Measurements from ENCODE around the gene FGF5.
"Not testable (repeated sequence)": the region's sequence is repeated elsewhere in the genome, so short reads cannot be mapped to it uniquely, and the experiment has no call there.

FGF5 gene

GRCh38 chr4:80307774-80308465 is 41.5 kb downstream of the FGF5 start:
- peak; percentile 79 for DNase-seq (ENCODE audit: low read depth)
- peak overlapping the region; percentile 15 for H3K4me3 ChIP-seq (ENCODE audit: control insufficient read depth, low read depth, low read length)
- TF ChIP-seq, protein P1, sequence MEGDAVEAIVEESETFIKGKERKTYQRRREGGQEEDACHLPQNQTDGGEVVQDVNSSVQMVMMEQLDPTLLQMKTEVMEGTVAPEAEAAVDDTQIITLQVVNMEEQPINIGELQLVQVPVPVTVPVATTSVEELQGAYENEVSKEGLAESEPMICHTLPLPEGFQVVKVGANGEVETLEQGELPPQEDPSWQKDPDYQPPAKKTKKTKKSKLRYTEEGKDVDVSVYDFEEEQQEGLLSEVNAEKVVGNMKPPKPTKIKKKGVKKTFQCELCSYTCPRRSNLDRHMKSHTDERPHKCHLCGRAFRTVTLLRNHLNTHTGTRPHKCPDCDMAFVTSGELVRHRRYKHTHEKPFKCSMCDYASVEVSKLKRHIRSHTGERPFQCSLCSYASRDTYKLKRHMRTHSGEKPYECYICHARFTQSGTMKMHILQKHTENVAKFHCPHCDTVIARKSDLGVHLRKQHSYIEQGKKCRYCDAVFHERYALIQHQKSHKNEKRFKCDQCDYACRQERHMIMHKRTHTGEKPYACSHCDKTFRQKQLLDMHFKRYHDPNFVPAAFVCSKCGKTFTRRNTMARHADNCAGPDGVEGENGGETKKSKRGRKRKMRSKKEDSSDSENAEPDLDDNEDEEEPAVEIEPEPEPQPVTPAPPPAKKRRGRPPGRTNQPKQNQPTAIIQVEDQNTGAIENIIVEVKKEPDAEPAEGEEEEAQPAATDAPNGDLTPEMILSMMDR (conservative IDR thresholded peaks at IDR 0.05; ENCODE audit: control insufficient read depth, insufficient read depth, low read depth, low read length): no peak

GRCh38 chr4:80308466-80308822 is 42.0 kb downstream of the FGF5 start:
- TF ChIP-seq, protein P1 (conservative IDR thresholded peaks at IDR 0.05; ENCODE audit: control insufficient read depth, insufficient read depth, low read depth, low read length): no peak
- no peak overlapping the region for H3K4me3 ChIP-seq (ENCODE audit: control insufficient read depth, low read depth, low read length)
- no peak for DNase-seq (ENCODE audit: low read depth)

DNA sequence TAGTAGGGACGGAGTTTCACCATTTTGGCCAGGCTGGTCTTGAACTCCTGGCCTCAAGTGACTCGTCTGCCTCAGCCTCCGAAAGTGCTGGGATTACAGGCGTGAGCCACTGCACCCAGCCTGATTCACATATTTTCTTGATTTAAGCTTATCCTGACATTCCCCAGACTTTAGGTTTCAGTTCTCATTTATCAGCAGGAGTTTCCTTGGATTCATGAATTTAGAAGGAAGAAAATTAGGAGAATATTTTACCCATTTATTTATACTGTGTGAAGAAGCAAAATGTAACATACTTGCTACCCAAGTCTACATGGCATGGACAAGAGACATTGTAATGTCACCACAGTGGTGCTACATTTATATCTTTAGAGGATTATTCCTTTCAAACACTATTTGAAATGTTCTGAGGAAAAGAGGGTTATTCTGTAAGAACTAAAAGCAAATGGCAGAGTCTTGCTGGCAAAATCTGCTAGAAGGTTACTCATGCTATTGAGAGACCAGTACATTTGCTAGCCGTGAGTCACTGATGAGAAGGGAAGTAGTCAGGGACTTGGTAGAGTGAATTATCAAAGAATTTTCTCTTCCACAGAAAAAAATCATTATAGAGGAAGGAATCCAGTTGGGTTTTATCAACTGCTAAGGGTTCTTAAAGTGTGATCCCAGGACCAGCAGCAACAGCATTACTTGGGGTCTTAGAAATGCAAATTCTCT is 43.0 kb downstream of the FGF5 start:
- TF ChIP-seq, protein P1 (conservative IDR thresholded peaks at IDR 0.05; ENCODE audit: control insufficient read depth, insufficient read depth, low read depth, low read length): no peak
- DNase-seq (ENCODE audit: low read depth): peak; percentile 95
- H3K4me3 ChIP-seq (ENCODE audit: control insufficient read depth, low read depth, low read length): no peak overlapping the region

DNA sequence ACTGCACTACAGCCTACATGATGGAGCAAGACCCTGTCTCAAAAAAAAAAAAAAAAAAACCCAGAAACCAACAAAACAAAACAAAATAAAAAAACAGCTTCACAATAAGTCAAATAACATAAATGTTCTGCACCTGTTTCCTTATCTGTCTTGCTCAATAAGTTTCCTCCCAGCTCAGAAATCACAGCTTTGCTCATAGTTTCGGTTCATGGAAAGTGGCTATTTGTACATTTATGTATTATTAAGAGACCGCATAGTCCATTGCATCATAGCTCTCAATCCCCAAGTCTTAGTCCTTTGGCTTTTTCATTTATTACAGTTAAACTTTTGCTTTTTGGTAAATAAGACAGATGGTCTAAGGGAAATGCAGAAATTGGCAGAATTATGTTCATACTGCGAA is 44.7 kb downstream of the FGF5 start:
- TF ChIP-seq, protein P1 (conservative IDR thresholded peaks at IDR 0.05; ENCODE audit: control insufficient read depth, insufficient read depth, low read depth, low read length): no peak
- no peak overlapping the region for H3K4me3 ChIP-seq (ENCODE audit: control insufficient read depth, low read depth, low read length)
- no peak for DNase-seq (ENCODE audit: low read depth)

DNA sequence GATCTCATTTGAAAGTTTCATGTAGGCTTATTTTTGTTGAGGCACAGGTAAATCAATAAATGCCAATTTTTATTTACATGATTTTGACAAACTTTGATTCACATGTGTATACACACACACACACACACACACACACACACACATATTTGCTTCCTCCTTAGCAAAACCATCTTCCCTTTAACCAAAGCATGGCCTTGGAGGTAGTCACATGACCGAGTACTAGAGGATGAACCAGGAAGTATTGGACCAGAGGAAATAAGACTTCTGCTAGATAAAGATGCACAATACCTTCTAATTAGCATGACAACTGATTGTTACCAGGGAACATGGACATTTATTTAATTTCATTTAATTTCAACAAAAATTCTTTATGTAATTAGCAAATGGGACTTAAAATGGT is 45.7 kb downstream of the FGF5 start:
- H3K4me3 ChIP-seq (ENCODE audit: control insufficient read depth, low read depth, low read length): no peak overlapping the region
- TF ChIP-seq, protein P1 (conservative IDR thresholded peaks at IDR 0.05; ENCODE audit: control insufficient read depth, insufficient read depth, low read depth, low read length): no peak
- DNase-seq (ENCODE audit: low read depth): no peak

- DNase-seq (ENCODE audit: low read depth): no peak
Measured at GRCh38 chr4:80313627-80314026, 47.2 kb downstream of the FGF5 start.

GRCh38 chr4:80315848-80316247 is 49.4 kb downstream of the FGF5 start:
- not testable (repeated sequence) for H3K4me3 ChIP-seq (ENCODE audit: control insufficient read depth, low read depth, low read length); DNase-seq (ENCODE audit: low read depth)

More at GRCh38 chr4:80313627-80314026, 47.2 kb downstream of the FGF5 start:
- TF ChIP-seq, protein P1 (conservative IDR thresholded peaks at IDR 0.05; ENCODE audit: control insufficient read depth, insufficient read depth, low read depth, low read length): no peak
- H3K4me3 ChIP-seq (ENCODE audit: control insufficient read depth, low read depth, low read length): no peak overlapping the region

All from fibroblast of mammary gland (primary cell).